GM19452 (cell line): ENCODE data around the gene APC2.

ENCODE experiments used
- ATAC-seq: cut with Tn5 transposase; IDR thresholded peaks from one replicate; pipeline ENCODE4 v1.9.1; 2021; ENCODE audit not compliant: unreplicated experiment

The APC2 gene

GRCh38 chr19:1460033-1460995 is 10.4 kb downstream of the APC2 start:
- no peak for ATAC-seq

DNA sequence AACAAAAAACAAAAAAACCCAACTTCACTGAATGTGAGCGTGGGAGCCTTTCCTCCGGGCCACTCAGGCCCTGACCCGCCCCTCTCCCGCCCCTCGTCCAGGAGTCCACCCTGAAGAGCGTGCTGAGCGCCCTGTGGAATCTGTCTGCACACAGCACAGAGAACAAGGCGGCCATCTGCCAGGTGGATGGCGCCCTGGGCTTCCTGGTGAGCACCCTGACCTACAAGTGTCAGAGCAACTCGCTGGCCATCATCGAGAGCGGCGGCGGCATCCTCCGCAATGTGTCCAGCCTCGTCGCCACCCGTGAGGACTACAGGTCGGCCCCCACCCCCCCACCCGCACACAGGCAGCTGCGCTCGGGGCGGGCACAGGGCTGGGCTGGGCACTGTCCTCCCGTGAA is 11.9 kb downstream of the APC2 start:
- ATAC-seq: no peak

DNA sequence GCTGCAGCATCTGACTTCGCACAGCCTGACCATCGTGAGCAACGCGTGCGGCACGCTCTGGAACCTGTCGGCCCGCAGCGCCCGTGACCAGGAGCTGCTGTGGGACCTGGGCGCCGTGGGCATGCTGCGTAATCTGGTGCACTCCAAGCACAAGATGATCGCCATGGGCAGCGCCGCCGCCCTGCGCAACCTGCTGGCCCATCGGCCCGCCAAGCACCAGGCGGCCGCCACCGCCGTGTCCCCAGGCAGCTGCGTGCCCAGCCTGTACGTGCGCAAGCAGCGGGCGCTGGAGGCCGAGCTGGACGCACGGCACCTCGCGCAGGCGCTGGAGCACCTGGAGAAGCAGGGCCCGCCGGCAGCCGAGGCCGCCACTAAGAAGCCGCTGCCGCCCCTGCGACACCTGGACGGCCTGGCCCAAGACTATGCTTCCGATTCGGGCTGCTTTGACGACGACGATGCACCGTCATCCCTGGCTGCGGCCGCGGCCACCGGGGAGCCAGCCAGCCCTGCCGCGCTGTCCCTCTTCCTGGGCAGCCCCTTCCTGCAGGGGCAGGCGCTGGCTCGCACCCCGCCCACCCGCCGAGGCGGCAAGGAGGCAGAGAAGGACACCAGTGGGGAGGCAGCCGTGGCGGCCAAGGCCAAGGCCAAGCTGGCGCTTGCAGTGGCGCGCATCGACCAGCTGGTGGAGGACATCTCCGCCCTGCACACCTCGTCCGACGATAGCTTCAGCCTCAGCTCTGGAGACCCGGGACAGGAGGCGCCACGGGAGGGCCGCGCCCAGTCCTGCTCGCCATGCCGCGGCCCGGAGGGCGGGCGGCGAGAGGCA is 15.5 kb downstream of the APC2 start:
- no peak for ATAC-seq

DNA sequence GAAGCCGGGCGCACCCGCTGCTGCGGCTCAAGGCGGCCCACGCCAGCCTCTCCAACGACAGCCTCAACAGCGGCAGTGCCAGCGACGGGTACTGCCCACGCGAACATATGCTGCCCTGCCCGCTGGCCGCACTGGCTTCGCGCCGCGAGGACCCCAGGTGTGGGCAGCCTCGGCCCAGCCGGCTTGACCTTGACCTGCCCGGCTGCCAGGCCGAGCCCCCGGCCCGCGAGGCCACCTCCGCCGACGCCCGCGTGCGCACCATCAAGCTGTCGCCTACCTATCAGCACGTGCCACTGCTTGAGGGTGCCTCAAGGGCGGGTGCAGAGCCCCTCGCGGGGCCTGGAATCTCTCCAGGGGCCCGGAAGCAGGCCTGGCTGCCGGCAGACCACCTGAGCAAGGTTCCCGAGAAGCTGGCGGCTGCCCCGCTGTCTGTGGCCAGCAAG is 16.1 kb downstream of the APC2 start:
- ATAC-seq: no peak

- ATAC-seq: no peak
Measured at GRCh38 chr19:1466461-1467214, 16.7 kb downstream of the APC2 start.

GRCh38 chr19:1467215-1467489 is 17.2 kb downstream of the APC2 start:
- no peak for ATAC-seq

- ATAC-seq: no peak
Measured at GRCh38 chr19:1467490-1468273, 17.8 kb downstream of the APC2 start.

- ATAC-seq: no peak
Measured at GRCh38 chr19:1468274-1468820, 18.4 kb downstream of the APC2 start.

GRCh38 chr19:1468821-1469254 is 18.9 kb downstream of the APC2 start:
- ATAC-seq: no peak

- ATAC-seq: no peak
Measured at GRCh38 chr19:1469255-1470054, 19.5 kb downstream of the APC2 start.

- no peak for ATAC-seq
Measured at GRCh38 chr19:1470055-1470304, 20.1 kb downstream of the APC2 start.

DNA sequence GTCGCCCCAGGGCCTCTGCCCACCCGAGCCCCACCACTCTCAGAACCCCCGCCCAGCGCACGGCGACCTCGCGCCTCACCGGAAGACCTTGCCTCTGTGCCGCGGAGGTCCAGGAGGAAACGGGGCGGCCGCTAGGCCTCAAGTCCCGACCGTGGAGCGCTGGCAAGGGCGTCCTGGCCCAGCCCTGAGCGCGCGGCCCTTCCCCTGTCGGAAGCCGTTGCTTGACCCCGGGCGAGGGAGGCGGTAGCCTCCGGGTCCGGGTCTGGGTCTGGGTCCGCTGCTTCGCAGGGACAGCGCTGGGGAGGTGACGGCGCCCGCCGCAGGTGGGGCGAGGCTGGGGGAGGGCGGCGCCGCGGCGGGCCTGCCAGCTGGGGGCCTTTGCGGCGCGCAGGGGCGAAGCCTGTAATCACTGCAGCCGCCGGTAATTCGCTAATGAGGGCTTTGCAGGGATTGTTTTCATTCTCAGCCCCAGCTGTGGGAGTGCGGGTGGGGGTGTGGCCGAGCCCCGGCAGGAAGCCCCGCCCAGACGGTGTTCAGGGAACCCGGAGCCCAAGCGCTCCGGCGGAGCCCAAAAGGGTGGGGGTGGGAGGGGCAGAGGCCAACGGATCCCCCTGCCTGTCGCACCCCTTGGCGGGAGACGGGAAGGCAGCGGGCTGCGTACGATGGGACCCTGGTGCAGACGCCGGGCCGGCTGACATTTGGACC is 20.5 kb downstream of the APC2 start:
- no peak for ATAC-seq

GRCh38 chr19:1471010-1471514 is 21.1 kb downstream of the APC2 start:
- no peak for ATAC-seq

- ATAC-seq: no peak
Measured at GRCh38 chr19:1471515-1472160, 21.7 kb downstream of the APC2 start.

- no peak for ATAC-seq
Measured at GRCh38 chr19:1472231-1473084, 22.5 kb downstream of the APC2 start.

DNA sequence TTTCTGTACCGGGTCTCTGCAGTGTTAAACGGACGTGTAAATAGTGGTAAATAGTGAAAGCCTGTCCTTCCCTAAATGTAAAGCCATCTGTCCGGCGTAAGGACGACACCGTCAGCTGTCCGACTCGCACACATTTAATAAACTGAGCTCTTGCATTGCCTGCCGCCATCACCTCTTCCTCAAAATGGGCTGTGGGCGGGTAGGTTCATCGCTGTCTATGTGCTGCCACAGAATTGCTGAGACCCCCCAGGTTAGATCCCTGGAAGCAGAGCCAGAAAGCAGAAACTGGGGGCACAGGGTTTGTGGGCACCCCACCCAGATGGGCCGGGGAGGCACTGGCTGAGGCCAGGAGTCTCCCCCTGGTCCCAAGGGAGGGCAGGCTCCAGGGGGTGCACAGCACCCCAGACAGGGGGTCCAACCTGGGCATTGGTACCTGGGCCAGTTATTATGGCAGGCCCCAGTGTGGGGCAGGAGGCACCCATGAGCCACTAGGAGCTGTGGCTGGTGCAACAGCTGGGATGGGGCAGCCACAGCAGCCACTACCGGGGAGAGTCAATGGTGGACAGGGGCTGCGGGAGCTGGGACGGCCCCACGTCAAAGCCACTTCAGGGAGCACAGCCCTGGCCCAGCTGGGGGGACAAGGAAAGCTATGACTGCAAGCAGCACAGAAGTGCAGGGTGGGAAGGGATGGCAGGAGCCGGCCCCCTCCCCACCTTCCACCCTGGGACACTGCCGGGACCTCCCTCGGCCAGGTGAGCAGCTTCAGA is 23.3 kb downstream of the APC2 start:
- no peak for ATAC-seq
